BE2C (cell line): ENCODE measurements around the gene AP3B2. TPM values are rescaled to one million over a fixed set of nuclear protein-coding genes. Genes with fewer than 3 reads are reported as not detected.

ENCODE experiments used
- DNase-seq: peaks from one replicate; pipeline ENCODE4 v3.0.0-alpha.2; 2020
- H3K27me3 ChIP-seq: fragments of 250-450 bp; sonication (Bioruptor Pico); 2 replicates; pipeline ENCODE4 v1.5.1; 2020; ENCODE audit warnings: mild to moderate bottlenecking
- H3K36me3 ChIP-seq: fragments of 250-450 bp; sonication (Bioruptor Pico); 2 replicates; pipeline ENCODE4 v1.5.1; 2020; ENCODE audit warnings: mild to moderate bottlenecking
- H3K4me1 ChIP-seq: fragments of 250-450 bp; sonication (Bioruptor Pico); 2 replicates; pipeline ENCODE4 v1.5.1; 2020
- H3K4me3 ChIP-seq: 2 replicates; pipeline ENCODE4 v1.5.1; 2011; ENCODE audit warnings: low read depth, low read length
- H3K9me3 ChIP-seq: fragments of 250-450 bp; sonication (Bioruptor Pico); 2 replicates; pipeline ENCODE4 v1.5.1; 2020
- CTCF ChIP-seq: IDR thresholded peaks from 2 replicates; pipeline ENCODE4 v1.5.1; 2012; ENCODE audit warnings: mild to moderate bottlenecking, low read depth, low read length
- polyA plus RNA-seq: library from polyadenylated mRNA; unstranded; fragments of >200 nt; gene quantifications from one replicate; pipeline ENCODE4 v1.2.1, GENCODE V29; 2012; ENCODE audit warnings: low read depth, missing spikeins; ENCODE audit not compliant: insufficient read length, insufficient read depth

Gene AP3B2
- 19.3 TPM for polyA plus RNA-seq

GRCh38 chr15:82709421-82710207 is at the start of gene AP3B2:
Gene AP3B2, minus strand, starts transcription at chr15:82709875. Its CDS starts 169 bp downstream, at chr15:82709706.
- no peaks in the 10 kb centered on the region for H3K36me3 ChIP-seq
- peaks cover 5% of the 10 kb centered on the region for H3K4me1 ChIP-seq
- peak within 1 kb of the TSS; percentile 85 for H3K4me3 ChIP-seq
- H3K27me3 ChIP-seq, result no peaks in the 10 kb centered on the region
- DNase-seq, result peak; percentile 88
- H3K9me3 ChIP-seq, result no peaks in the 10 kb centered on the region
- TF ChIP-seq CTCF, result no peak

- peak overlapping the region; percentile 76 for H3K4me3 ChIP-seq
- TF ChIP-seq CTCF, result no peak
- DNase-seq, result no peak
- no peaks in the 10 kb centered on the region for H3K9me3 ChIP-seq
- peaks cover 31% of the 10 kb centered on the region for H3K36me3 ChIP-seq
- no peaks in the 10 kb centered on the region for H3K4me1 ChIP-seq
- no peaks in the 10 kb centered on the region for H3K27me3 ChIP-seq
Observed at GRCh38 chr15:82751308-82751707, 41.6 kb upstream of the AP3B2 start.

- TF ChIP-seq CTCF, result no peak
- peaks cover 26% of the 10 kb centered on the region for H3K36me3 ChIP-seq
- H3K4me3 ChIP-seq, result peak overlapping the region; percentile 76
- H3K27me3 ChIP-seq, result no peaks in the 10 kb centered on the region
- H3K9me3 ChIP-seq, result no peaks in the 10 kb centered on the region
- DNase-seq, result no peak
- no peaks in the 10 kb centered on the region for H3K4me1 ChIP-seq
Observed at GRCh38 chr15:82750831-82751180, 41.1 kb upstream of the AP3B2 start.

GRCh38 chr15:82749951-82750830 is 40.5 kb upstream of the AP3B2 start:
- H3K9me3 ChIP-seq, result no peaks in the 10 kb centered on the region
- H3K27me3 ChIP-seq, result no peaks in the 10 kb centered on the region
- no peaks in the 10 kb centered on the region for H3K4me1 ChIP-seq
- H3K36me3 ChIP-seq, result peaks cover 22% of the 10 kb centered on the region
- peak overlapping the region; percentile 76 for H3K4me3 ChIP-seq
- TF ChIP-seq CTCF, result no peak
- peak; percentile 95 for DNase-seq

GRCh38 chr15:82748315-82748714 is 38.6 kb upstream of the AP3B2 start:
- Histone ChIP-seq H3K9me3 (no peaks in the 10 kb centered on the region), H3K4me3 (no peak overlapping the region), H3K27me3 (no peaks in the 10 kb centered on the region), H3K36me3 (peaks cover 6% of the 10 kb centered on the region), H3K4me1 (no peaks in the 10 kb centered on the region)
- no peak for TF ChIP-seq CTCF
- no peak for DNase-seq
